IMR-90 (cell line): ENCODE results near the gene STARD8. TPM values are rescaled to one million over a fixed set of nuclear protein-coding genes. Genes with fewer than 3 reads are reported as not detected.

Experiments
- ATAC-seq: fragments of 200-7000 bp; cut with Tn5 transposase; 2 replicates; pipeline ENCODE4 v1.9.1; 2020; ENCODE audit warnings: low read depth, mild to moderate bottlenecking, moderate library complexity
- BruUV-seq: library from RNA; stranded (reverse); fragments of 400-500 nt; replicated peaks from 2 replicates; lab custom pipeline; 2021; lab: Mats Ljungman, UMichigan
- CTCF ChIA-PET: fragments of 300-600 bp; formaldehyde crosslinking; extraction: SDS; loops from one replicate; lab custom pipeline; 2021; ENCODE audit warnings: antibody characterized with exemption; lab: Yijun Ruan, JAX
- POLR2A ChIA-PET: fragments of 300-600 bp; sonication (Branson Sonifier 250); formaldehyde crosslinking; loops from one replicate; lab custom pipeline; 2022; ENCODE audit warnings: antibody characterized with exemption; ENCODE audit not compliant: unreplicated experiment; lab: Charles Lee
- DNase-seq: peaks from one replicate; pipeline ENCODE4 v3.0.0; 2013
- H2AFZ ChIP-seq: replicated peaks from 2 replicates; pipeline ENCODE3; 2013; ENCODE audit warnings: low read length, mild to moderate bottlenecking; ENCODE audit not compliant: poor library complexity
- H2AK5ac ChIP-seq: 2 replicates; pipeline ENCODE4 v1.6.1; 2013; ENCODE audit warnings: low read depth, low read length, inconsistent platforms
- H2AK9ac ChIP-seq: replicated peaks from 2 replicates; pipeline ENCODE3; 2013; ENCODE audit warnings: mild to moderate bottlenecking, low read depth, low read length, moderate library complexity; ENCODE audit not compliant: poor library complexity
- H2BK120ac ChIP-seq: 2 replicates; pipeline ENCODE4 v1.6.1; 2013; ENCODE audit warnings: low read depth, low read length, inconsistent platforms
- H2BK15ac ChIP-seq: 3 replicates; pipeline ENCODE4 v1.6.1; 2013; ENCODE audit warnings: low read depth, low read length, inconsistent platforms
- H2BK20ac ChIP-seq: 2 replicates; pipeline ENCODE4 v1.6.1; 2013; ENCODE audit warnings: low read depth, mild to moderate bottlenecking, inconsistent platforms, low read length, moderate library complexity
- H2BK5ac ChIP-seq: 2 replicates; pipeline ENCODE4 v1.6.1; 2013; ENCODE audit warnings: mild to moderate bottlenecking, low read depth, low read length, inconsistent platforms; ENCODE audit not compliant: poor library complexity, severe bottlenecking
- H3K14ac ChIP-seq: replicated peaks from 2 replicates; pipeline ENCODE4 v1.6.1; 2013; ENCODE audit warnings: low read depth, low read length, inconsistent platforms
- H3K18ac ChIP-seq: 2 replicates; pipeline ENCODE4 v1.6.1; 2013; ENCODE audit warnings: low read depth, low read length, control low read depth
- H3K23ac ChIP-seq: 2 replicates; pipeline ENCODE4 v1.6.1; 2013; ENCODE audit warnings: low read depth, low read length, inconsistent platforms
- H3K27ac ChIP-seq: 2 replicates; pipeline ENCODE4 v1.5.1; 2013; ENCODE audit warnings: mild to moderate bottlenecking, control low read depth, low read length; ENCODE audit not compliant: insufficient read depth
- H3K27me3 ChIP-seq: 2 replicates; pipeline ENCODE4 v1.6.1; 2013; ENCODE audit warnings: low read length; ENCODE audit not compliant: control insufficient read depth, insufficient read depth
- H3K36me3 ChIP-seq: 2 replicates; pipeline ENCODE4 v1.6.1; 2013; ENCODE audit warnings: low read length, mixed read lengths; ENCODE audit not compliant: control insufficient read depth, insufficient read depth
- H3K4ac ChIP-seq: 2 replicates; pipeline ENCODE4 v1.6.1; 2013; ENCODE audit warnings: low read depth, low read length, inconsistent platforms
- H3K4me1 ChIP-seq: 2 replicates; pipeline ENCODE4 v1.6.1; 2013; ENCODE audit warnings: low read length, mixed read lengths; ENCODE audit not compliant: control insufficient read depth, insufficient read depth
- H3K4me2 ChIP-seq: 2 replicates; pipeline ENCODE4 v1.6.1; 2013; ENCODE audit warnings: low read depth, mild to moderate bottlenecking, control low read depth, low read length, moderate library complexity
- H3K4me3 ChIP-seq: 2 replicates; pipeline ENCODE4 v1.5.1; 2013; ENCODE audit warnings: low read depth, mild to moderate bottlenecking, control low read depth, low read length, moderate library complexity; ENCODE audit not compliant: insufficient read depth
- H3K56ac ChIP-seq: 2 replicates; pipeline ENCODE4 v1.6.1; 2013; ENCODE audit warnings: low read length, inconsistent platforms; ENCODE audit not compliant: insufficient read depth; ENCODE audit errors: extremely low read depth
- H3K79me1 ChIP-seq, 2 experiments: 2 replicates each; pipeline ENCODE4 v1.6.1; 2013; ENCODE audit warnings: low read length in 2 of 2, inconsistent platforms in 1 of 2, low read depth in 1 of 2
- H3K9ac ChIP-seq: 2 replicates; pipeline ENCODE4 v1.6.1; 2013; ENCODE audit warnings: low read depth, low read length, control low read depth
- H3K9me1 ChIP-seq: 2 replicates; pipeline ENCODE4 v1.6.1; 2013; ENCODE audit warnings: low read length, inconsistent platforms; ENCODE audit not compliant: insufficient read depth
- H3K9me3 ChIP-seq: 2 replicates; pipeline ENCODE4 v1.6.1; 2013; ENCODE audit warnings: low read length; ENCODE audit not compliant: control insufficient read depth, insufficient read depth
- H4K20me1 ChIP-seq: 2 replicates; pipeline ENCODE4 v1.6.1; 2013; ENCODE audit warnings: low read length, inconsistent platforms; ENCODE audit not compliant: insufficient read depth
- H4K5ac ChIP-seq: 2 replicates; pipeline ENCODE4 v1.6.1; 2013; ENCODE audit warnings: mild to moderate bottlenecking, low read depth, low read length, control low read depth
- H4K8ac ChIP-seq, 2 experiments: 2 replicates each; pipeline ENCODE4 v1.6.1; 2013; ENCODE audit warnings: low read depth in 2 of 2, low read length in 2 of 2, control low read depth in 1 of 2, inconsistent platforms in 1 of 2
- H4K91ac ChIP-seq: 2 replicates; pipeline ENCODE4 v1.6.1; 2013; ENCODE audit warnings: low read depth, low read length, inconsistent platforms; ENCODE audit not compliant: insufficient read depth
- CHD1 ChIP-seq: IDR thresholded peaks from 2 replicates; pipeline ENCODE4 v1.6.1; 2012; ENCODE audit warnings: low read depth, low read length, improper control_type of control experiment
- POLR2A ChIP-seq: IDR thresholded peaks from 2 replicates; pipeline ENCODE4 v1.6.1; 2012; ENCODE audit warnings: mild to moderate bottlenecking, low read depth, low read length
- RAD21 ChIP-seq: IDR thresholded peaks from 2 replicates; pipeline ENCODE4 v1.6.1; 2012; ENCODE audit warnings: low read length, improper control_type of control experiment
- WGBS, 2 experiments: methylation state at CpG; one replicate each; pipeline versions ENCODE4 v1.1.5 to v1.1.7; 2013; ENCODE audit warnings: missing lambda C conversion rate in 2 of 2; ENCODE audit not compliant: insufficient read length in 1 of 2; ENCODE audit errors: extremely low coverage in 2 of 2; 5-methylcytosine and 5-hydroxymethylcytosine counted together
- dilution Hi-C: fragments of 300-500 bp; cut with HindIII; formaldehyde crosslinking; loops from one replicate; pipeline ENCODE4 v1.14.3; 2018; ENCODE audit warnings: low sequenced_read_pairs; ENCODE audit not compliant: unreplicated experiment
- in situ Hi-C: fragments of 300-500 bp; cut with MboI; formaldehyde crosslinking; loops from 3 replicates; pipeline ENCODE4 v1.14.3; 2019; ENCODE audit warnings: low sequenced_read_pairs, inconsistent platforms, mixed read lengths
- intact Hi-C: fragments of 100-400 bp; cut with micrococcal nuclease; formaldehyde crosslinking; loops from 2 replicates; pipeline ENCODE4 v1.10.0; 2022
- polyA plus RNA-seq, 3 experiments: library from polyadenylated mRNA; depleted of rRNA; stranded (reverse); fragments of >200 nt; gene quantifications; 2 replicates each; pipeline ENCODE4 v1.2.3, GENCODE V29; 2012; ENCODE audit warnings: low replicate concordance in 1 of 3
- total RNA-seq: library from RNA; depleted of rRNA; stranded (reverse); fragments of >200 nt; gene quantifications from 2 replicates; pipeline ENCODE4 v1.2.3, GENCODE V29; 2012

STARD8 gene
- total and polyA plus RNA-seq, 2 of the 4 experiments (the other 2 are of a cell fraction): 1.6 to 2.3 TPM

DNA sequence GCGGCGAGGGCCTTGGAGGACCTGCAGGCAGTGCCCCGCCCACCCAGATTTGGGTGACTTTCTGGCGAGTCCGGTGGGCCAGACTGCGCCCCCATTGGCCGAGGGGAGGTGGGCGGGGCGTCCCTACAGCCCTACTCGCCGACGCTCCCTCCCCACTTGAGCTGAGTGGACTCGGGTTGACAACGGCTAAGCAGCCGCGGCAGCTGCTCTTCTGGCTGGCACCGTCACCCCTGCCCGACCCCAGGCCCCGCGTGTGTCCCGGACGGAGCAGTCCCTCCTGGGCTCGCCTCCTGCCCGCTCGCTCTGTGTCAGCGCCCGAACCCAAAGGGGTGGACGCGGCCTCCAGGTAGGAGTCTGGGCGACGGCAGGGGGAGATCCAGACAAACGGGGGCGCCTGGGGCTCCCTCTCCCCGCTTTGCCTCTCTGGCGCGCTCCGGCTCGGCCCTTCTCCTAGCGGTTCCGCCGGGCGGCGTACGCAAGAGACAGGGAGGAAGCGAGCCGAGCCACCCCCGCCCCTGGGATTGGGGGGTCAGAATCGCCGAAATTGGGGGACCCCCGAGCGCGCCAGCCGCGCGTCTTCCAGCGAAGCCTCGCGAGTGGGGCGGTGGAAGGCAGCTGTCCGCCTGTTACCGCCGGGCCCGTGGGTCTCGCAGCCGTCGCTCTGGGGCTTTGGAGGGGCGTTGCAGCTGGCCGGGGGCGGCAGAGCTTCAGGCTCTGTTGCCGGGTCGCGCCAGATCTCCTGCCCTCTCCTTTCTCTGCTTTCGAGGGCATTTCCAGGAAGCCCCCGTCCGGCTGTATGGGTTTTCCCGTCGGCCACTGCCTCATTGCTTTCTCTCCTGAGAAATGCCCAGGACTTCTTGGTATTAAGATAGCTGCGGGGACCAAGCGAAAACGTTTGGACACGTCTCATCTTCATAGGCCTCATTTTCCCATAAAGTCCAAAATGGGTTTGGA, 46.3 kb downstream of the STARD8 start:
- Histone ChIP-seq H3K4me3 (peak overlapping the region; percentile 64), H3K9ac (no peak overlapping the region), H4K91ac (no peak overlapping the region), H3K56ac (no peak overlapping the region), H2BK5ac (no peak overlapping the region), H3K9me1 (no peaks in the 10 kb centered on the region; the same call in 1 of the 2 replicates), H4K5ac (no peak overlapping the region), H3K14ac (no peak overlapping the region), H2AK9ac (peak overlapping the region; percentile 42), H2BK120ac (no peak overlapping the region), H2BK20ac (no peak overlapping the region), H3K27me3 (peaks cover 10% of the 10 kb centered on the region; the same call in 1 of the 2 replicates), H3K4me1 (no peaks in the 10 kb centered on the region), H3K36me3 (no peaks in the 10 kb centered on the region), H2AK5ac (no peak overlapping the region), H3K9me3 (no peaks in the 10 kb centered on the region), H2BK15ac (no peak overlapping the region), H4K8ac (no peak overlapping the region), H3K79me1 (no peaks in the 10 kb centered on the region), H3K27ac (no peak overlapping the region), H4K20me1 (no peaks in the 10 kb centered on the region), H3K18ac (no peak overlapping the region), H3K4me2 (peak overlapping the region; percentile 44), H3K4ac (no peak overlapping the region), H3K23ac (no peak overlapping the region), H2AFZ (peak overlapping the region; percentile 92)
- in situ Hi-C loops (no loop called here), intact Hi-C loops (no loop called here), dilution Hi-C loops (no loop called here)
- DNase-seq (peak; percentile 50), ATAC-seq (peak; percentile 89)
- ChIA-PET POLR2A (no interaction called here), CTCF (no interaction called here)
- 30% methylated on average over 32 of the region's 81 CpGs; no CpG with 5 or more reads in 1 of the 2 experiments for WGBS, 2 experiments
- no TSS peak for BruUV-seq
- TF ChIP-seq POLR2A (peak; percentile 51), RAD21 (no peak), CHD1 (no peak)
